ENCODE data around the gene SLAMF9.

SLAMF9 gene

DNA sequence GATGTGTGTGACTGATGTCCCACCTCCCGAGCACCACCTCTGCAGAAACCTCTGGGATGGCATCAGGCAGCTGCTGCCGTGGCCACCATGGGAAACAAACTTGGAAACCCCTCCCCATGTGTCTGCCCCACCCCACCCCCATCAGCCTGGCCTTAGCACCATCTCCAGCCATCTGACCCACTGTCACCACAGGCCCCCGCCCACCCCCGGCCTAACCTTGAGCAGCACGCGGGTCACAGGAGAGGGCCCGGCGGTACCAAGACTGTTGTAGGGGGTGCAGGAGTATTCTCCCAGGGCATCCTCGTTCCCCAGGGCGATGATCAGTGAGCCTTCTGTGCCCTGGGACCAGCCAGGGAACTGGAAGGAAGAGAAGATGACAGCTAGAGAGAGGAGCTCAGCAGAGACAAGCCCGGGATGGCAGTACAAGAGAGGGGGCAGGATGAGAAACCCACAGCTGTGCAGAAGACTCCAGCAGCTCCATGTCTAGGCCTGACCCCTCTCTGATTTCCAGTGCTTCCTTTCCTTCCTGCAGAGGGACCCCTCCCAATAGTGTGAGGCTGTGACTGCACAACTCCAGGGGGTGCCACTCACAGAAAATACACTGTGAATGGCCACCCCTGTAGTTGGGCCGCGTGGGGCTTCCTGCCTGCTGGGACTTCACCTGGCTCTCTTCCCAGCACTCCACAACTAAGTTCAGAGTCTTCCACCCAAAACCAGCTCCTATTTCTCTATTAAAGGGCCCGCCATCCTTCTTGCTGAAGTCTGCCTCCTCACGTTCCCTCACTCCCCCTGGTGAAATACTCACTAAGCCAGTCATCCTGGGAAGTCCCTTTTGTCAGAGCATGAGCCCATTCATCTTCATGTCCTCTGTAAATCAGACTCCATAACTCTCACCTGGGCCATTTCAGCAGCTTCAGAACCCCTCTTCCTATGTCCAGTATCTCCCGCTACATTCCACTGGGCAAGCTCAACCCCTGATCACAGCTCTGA lies 21.4 kb downstream of the SLAMF9 start:
- no peak for DNase-seq

DNA sequence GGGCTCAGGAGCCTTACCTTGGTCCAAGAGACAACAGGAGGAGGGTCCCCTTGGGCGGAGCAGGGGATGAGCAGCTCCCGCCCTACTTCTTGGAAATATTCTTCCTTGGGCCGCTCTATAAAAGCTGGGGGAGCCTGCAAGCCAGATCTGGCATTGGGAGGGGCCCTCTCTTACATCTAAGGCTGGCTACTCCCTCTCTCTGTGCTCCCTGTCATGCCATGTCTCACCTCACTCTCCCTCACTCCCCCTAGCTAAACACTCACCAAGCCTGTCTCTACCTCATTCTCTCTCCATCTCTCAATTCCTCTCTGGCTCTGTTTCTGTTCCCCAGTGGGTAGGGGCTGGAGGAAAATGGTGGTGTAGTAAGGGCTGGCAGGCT lies 22.3 kb downstream of the SLAMF9 start:
- no peak for DNase-seq

DNA sequence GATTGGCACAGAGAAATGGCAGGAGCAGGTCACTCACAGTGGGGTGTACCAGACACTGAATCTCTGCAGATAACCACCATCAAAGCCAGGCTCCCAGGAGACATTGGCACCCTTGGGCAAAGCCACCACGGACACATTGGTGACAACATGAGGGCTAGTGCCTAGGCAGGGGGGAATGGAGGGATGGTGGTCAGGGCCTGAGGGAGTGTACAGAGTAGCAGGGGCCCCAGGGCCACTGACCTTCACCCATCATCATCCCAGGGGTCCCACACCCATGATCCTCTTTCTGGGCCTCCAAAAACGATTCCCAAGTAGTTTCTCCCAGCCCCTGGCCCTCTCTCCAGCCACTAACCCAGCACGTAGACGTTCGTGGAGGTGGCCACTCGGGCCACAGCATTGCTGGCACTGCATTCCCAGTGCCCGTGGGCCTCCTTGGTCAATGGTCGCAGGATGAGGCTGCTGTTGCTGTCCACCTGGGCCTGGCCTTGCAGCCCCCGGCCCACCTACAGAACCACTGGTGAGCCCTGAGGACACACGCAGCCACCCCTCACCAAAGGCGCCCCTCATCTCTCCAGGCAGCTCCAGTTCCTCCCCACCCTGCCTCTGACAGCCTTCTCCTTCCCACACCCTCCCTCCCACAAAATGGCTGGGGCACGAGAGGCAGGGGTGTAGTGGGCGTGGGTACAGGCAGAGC lies 22.8 kb downstream of the SLAMF9 start:
- no peak for DNase-seq

DNA sequence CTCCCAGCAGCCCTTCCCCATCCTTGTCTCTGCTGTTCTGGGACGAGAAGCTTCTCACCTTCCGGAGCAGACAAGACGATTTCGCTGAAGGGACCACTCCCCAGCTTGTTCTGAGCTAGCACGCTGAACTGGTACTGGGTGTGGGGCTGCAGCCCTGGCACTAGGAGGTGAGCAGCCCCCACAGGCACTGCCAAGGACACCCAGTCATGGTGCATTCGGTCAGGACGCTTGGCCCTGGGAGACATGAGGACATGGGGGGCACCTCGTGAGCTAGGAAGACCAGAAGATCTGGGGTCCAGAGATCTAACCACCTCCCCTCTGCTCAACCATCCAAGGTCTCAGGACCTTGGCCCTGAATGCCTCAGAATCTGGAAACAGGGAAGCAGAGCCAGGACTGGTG lies 23.4 kb downstream of the SLAMF9 start:
- no peak for DNase-seq

DNA sequence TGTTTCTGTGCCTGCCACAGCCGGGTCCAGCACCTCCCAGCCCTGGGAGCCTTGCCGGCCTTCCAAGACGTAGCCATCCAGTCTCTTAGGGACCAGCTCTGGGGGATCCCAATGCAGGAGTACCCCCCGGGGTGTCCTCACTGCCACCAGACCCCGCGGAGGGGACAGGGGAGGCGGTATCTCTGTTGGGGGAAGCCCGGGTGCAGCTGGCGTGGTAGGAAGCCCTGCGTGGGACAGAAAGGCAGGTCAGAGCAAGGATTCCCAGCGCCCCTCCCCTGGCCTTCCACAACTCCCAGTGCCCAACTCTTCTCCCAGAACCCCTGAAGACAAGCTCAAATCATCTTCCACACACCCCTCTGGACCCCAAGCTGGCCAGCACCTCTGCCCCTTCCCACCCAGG lies 23.8 kb downstream of the SLAMF9 start:
- no peak for DNase-seq

DNA sequence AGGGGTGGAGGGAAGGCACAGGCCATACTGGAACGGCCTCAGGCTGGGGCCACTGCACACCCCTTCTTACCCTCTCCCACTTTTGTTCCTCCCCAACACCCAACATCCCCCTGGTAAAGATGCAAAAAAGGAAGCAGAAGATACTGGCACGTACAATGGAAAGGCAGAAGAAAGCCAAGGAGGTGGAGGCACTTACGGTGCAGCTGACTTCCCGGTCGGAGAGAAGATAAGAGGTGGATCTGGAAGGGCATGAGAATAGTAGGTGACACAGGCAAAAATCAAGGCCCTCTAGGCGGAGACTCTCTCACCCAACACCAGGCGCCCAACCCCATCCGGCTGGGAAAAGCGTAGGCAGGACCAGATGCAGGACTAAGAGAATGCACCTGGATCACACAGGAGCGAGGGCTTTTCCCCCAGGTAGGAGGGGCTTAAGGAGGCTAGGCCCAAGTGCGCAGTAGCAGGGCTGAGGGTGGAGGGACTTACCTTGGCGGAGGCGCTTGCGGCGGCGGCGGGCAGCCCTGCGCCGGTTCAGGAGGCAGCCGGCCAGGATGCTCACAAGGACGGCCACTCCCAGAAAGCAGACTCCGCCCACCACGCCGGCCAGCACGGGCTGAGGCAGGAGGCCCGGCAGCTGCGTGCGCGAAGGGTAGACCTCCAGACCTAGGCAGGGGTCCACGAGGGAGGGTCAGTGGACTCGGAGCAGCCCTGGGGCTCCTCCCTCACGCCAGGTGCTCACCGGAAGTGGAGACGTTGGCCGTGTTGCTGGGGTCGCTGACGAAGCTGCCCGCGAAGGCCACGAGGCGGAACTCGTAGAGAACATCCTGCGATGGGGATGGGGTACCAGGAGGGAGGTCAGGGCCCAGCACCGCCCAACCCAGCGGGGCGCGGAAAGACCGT lies 24.6 kb downstream of the SLAMF9 start:
- no peak for DNase-seq

DNA sequence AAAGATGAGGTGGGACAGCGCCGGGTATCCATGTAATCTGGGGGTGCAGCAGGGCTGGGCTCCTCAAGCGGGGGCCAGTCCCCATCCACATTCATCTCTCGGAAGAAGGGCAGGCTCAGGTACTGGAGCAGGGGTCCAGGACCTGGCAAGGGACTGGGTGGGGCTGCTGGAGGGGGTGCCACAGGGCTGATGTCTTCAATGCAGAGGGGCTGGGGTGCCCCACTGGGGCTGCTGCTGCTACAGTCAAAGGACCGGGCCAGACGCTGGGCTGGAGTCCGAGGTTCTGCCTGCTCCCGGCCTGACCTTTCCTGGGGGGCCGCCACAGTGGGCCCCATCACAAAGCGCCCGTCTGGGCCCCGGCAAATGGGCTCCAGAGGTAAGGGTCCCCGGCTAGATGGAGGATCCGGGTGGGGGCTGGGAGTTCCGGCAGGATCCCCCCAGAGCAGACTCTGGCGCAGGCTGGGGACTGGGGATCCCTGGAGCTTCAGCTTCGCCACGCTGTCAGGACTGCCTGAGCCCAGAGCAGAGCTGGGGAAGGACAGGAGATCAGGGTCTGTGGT lies 25.5 kb downstream of the SLAMF9 start:
- DNase-seq = no peak

DNA sequence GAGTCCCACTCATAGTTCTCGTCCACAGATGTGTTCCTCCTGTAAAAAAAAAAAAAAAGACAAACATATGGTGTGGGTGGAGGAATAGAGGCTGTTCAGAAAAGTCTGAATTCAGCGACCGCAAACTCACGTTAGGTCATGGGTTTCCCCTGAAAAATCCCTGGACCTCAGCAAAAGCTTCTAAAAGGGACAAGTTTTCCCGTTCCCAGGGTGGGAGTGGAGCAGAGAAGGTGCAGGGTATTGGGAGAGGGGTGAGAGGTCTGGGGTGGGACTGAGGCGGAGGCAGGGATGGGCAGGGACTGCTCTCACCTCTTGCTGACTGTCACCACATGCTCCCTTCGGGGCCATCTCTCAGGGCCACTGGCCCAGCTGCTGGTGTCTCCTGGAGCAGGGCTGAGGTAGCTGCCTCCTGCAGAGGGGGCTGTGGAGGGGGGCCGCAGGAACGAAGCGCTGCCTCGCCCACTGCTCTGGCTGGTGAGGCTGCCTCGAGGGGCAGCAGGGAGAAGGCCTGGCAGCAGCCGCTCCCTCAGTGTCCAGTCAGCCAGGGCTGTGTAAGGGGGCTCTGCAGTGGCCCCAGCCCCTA lies 26.1 kb downstream of the SLAMF9 start:
- no peak for DNase-seq

DNA sequence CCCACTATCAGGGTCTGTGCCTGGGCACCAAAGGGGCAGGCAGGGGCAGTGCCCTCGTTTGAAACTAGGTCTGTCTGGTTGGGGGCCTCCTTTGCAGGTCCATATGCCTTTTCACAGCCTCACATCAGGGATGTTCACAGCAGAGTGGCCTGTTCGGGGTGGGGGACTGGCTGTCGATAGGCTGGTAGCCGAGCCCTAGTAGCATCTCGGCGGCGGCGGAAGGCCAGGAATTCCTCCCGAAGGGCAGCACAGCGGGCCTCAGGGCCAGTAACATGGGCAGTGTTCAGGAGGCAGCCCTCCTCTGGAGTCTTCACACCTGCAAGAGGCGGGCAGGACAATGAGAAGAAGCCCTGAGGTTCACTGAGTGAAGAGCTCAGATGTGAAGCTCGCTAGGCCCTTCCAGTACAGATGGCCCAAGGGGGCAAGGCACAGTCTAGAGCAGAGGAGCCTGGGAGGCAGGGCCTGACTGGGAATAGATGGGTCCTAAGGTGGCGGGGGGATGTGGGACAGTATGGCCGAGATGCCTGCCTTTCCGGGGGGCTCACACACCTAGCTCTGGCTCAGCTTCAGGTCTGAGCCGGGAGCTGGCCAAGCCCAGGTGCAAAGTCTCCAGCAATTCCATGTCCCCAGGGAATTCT lies 26.7 kb downstream of the SLAMF9 start:
- no peak for DNase-seq

DNA sequence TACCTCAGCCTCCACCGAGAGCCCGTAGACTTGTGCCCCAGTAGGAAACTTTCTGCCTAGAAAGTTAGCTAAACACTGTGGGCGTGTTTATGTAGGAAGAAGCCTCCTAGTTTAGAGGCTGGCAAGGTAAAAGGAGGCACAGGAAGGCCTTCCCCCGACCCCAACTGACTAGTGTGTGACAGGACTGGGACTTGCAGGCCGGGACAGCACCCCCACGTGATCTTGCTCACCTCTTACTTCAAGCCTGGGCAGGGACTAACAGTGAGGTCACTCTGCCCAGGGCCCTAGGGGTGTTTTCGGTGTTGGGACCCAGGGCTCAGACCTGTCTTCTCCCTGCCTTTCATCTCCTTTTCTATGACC lies 28.3 kb downstream of the SLAMF9 start:
- DNase-seq = no peak

DNA sequence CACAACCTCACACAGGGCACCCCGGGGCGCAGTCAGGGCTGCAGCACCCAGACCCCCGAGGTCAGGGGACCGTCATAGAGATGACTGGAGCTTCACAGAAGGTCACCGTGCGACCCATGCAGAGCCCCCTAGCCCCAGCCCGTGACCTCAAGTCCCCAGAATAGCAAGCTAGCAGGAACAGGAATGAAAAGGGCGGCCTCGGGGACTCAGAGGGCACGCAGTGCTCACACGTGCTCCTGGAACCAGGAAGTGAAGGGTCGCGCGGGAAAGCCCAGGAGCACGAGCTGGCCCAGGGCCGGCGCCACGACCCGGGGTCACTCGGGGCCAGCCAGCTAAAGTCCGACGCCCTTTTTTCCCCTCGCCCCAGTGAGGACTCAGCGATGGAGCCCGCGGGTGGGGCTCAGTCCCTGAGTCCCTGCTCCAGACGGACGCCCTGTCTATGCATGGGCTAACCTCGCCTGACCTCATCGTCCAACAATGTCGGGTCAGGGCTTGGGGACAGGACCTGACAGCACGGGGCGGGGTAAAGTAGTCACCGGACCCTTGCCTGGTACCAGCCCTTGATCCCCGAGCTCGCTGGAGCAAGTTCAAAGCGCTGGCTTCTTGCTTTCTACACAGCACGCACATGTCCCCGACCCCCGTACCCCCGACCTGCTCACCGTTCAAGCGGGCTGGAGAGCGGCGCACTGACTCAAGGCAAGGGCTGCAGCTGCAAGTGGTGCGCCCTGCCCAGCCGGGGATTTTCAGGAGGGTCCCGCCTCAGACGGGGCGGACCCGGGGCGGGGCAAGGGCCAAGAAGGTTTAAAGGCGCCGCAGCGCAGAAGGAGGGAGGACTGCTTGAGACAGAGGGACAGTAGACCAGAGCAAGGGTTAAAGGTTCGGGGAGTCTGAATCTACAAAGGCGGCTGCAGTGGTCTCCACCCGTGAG lies 29.0 kb downstream of the SLAMF9 start, which contains the start of gene TAGLN2:
Gene TAGLN2 (minus strand): TSS at position 717 of the 928 bp plus-strand sequence. CDS start 4,998 bp downstream, outside the sequence.
- peak; percentile 28 for DNase-seq

DNA sequence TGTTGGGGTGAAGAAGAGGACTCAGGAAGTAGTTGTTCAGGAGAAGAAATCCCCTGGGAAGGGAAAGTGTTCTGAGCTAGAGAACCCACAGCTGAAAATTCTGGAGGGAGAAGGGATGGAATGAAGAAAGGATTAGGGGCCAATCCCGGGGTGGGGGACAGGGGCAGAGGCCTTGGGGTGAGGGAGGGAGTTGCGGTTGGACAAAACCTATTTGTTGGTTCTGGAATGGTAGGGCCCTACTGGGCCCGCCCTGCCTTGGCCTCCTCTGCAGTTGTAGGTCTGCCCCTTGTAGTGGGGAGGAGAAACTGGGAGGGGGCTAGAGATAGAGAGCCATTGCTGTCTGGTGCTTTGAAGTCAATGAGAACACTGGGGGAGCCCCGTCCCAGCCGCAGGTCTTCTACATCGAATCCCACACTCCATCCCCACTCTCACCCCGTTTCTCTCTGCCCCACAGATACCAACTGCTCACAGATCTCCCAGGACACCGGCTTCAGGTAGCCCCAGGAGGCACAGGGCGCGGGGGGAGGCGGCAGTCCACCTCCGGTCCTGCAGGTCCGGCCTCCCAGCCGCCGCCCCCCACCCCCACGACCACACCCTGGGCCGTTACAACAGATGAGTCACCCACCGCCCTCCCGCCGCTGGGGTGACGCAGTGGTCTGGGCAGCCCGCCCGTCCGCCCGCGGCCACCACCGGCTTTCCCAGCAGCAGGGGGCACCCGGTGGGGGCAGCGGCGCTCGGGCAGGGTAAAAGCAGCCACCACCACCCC lies 29.8 kb downstream of the SLAMF9 start:
- no peak for DNase-seq

DNA sequence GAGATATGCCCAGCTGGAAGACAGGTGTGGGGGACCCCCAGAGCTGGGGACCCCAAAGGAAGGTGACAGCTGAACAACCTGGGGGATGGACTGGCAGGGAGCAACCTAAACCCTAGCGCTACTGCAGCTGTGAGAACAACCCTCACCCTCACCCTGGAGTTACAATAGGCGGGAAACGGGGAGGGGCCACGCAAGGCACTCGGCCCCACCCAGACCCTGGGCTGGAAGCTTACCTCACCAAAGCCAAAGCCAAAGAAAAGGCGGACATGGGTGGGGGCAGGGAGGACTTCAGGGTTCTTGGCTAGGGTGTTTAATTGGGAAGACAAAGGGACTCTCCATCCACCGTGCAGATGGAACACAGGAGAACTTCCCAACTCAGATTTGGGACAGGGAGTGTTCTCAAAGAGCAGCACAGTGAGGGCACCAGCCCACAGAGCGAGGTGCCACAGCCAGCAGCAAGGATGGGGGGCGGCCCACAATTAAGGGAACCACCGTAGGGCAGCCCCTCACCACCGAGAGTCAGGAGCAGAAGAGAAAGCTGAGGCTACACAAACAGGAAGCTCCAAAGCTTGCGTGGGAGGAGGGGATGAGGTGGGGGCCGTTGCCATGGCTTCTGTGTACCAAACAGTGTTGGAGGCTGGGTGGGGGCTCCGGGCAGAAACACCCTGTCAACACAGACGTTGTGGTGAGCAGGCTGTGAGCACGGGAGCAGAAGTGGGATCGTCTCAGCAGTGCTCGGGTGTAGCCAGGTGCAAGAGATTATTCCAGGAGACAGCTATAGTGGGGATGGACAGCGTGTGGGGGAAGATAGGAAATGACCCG lies 30.6 kb downstream of the SLAMF9 start:
- DNase-seq = no peak

DNA sequence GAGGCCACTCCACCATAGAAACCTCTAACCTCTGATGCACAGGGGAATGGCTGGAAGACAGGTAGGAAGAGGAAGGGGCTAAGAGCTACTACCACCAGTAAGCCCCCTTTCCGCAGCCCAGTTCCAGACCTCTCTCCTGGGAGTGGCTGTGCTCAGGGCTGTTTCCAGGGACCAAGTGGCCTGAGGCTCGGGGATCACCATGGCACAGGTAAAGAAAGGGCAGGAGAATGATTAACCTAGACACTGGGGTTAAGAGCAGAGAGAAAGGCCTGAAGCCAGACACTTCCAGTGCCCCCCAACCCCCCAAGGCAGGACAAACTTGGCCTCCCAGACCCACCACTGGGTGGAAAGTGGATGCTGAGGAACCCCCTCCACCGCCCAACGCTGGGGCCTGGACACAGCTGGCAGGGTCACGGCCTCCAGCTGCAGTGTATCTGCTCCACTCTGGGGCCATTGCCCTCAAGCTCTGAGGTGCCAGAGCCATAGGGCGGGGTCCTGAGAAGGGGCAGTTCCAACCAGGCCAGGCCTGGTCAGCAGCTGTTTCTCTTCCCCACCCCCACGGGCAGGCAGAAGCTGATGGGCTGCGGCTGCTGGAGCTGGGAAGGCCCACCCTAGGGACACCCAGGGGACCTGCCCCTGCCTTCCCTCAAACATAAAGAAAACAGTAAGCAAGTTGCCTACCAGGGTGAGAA lies 31.4 kb downstream of the SLAMF9 start:
- DNase-seq = no peak

DNA sequence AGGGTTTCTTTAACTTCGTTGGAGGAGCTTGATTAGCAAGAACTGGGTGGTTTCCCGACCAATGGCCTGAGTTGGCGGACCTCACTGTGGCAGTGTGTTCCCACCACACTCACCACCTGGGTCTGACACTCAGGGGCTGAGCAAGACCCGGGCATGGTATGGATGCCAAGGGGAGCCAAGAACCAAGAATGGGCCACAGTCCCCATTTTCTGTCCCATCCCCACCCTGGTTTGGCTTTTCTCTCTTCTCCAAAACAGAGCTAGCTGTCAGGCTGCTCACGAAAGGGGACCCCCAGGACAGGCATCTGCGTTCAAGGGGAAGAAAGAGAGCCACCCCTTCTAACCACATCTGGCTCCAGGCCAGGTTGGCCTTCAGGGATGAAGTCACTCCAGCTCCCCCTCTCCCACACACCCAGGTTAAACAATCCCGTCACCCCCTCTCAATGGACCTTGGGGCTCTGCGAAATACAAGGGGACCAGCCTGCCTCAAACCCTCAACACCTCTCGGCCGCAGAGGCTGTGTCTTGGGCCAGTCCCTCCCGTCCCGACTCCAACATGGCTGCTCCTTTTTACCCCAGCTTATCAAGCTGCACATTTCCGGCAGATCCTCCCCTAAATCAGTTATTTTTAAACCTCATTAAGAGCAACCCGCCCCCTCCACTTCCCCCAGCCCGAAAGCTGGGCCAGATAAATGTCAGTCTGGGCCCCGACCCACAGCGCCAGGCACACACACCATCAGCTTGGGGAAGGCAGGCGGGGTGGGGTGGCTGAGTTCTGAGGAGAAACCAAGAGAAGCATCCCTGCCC lies 32.1 kb downstream of the SLAMF9 start:
- DNase-seq = no peak

DNA sequence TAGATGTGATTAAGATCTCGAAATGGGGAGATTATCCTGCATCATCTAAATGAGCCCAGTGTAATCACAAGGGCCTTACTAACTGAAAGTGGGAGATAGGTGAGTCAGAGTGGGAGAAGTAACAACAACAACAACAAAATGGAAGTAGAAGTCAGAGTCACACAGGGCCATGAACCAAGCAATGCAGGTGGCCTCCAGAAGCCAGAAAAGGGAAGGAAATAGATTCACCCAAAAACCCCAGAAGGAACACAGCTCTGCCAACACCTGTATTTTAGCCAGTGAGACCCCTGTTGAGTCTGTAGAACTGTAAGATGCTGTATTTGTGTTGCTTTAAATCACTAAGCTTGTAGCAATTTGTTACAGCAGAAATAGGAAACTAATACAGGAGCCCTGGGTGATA lies 32.8 kb downstream of the SLAMF9 start:
- DNase-seq = no peak

DNA sequence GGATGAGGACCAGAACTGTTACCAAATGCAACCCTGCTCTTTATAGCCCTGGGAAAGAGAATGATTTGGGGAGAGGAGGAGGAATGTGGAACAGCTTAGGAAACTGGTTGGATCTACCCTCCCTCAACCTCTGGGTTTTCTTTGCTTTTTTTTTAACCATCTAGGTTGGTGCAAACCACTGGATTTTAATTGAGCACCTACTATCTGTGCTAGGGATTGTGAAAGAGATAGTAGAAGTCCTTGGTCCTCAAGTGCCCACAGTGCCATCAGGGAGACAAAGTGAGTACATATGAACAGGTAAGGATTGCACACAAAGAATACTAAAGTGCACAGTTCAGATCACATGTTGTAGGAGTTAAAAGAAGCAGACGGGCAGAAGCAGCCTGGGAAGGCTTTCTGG lies 33.4 kb downstream of the SLAMF9 start:
- no peak for DNase-seq
